Dedifferentiated amniotic fluid mesenchymal stem cell (primary cell): Measurements from ENCODE around the gene CPNE4.

Experiments used
- DNase-seq: peaks from one replicate; pipeline ENCODE4 v3.0.0-alpha.2; 2016; ENCODE audit errors: extremely low spot score

The CPNE4 gene

DNA sequence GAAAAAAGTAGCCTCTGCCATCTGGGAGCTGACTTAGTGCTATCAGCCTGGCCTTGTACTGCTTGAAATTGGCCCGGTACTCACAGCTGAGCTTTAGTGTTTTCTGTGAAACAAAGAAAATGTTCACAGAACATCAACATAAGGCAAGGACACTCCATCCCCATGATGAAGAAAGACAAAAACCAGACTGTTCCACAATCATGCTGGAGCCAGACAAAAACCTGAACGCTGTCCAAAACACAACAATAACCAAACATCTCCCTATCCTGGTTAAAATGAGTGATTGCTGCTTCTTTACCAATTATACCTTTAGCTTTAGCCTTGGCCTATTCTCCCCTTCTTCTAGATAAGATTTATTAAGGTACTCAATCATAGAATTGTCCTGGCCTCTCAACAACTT lies 153.9 kb downstream of the CPNE4 start:
- DNase-seq: no peak

DNA sequence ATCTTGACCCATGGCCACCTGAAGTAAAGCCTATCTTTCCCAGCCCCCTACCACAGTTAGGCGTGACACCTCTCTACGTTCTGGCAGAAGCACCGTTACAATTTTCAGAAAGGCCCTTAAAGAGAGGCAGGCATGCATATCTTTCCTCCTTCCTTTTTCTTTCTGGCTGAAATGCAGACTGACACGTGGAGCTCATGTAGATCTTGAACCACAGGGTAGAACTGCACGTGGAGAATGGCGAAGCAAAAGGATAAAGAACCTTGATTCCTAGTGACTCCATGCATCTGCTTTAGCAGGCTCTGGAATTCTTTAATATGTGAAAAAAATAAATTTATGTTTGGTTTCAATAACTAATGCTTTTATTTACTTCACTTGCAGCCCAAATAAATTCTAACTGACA lies 166.6 kb downstream of the CPNE4 start:
- no peak for DNase-seq

DNA sequence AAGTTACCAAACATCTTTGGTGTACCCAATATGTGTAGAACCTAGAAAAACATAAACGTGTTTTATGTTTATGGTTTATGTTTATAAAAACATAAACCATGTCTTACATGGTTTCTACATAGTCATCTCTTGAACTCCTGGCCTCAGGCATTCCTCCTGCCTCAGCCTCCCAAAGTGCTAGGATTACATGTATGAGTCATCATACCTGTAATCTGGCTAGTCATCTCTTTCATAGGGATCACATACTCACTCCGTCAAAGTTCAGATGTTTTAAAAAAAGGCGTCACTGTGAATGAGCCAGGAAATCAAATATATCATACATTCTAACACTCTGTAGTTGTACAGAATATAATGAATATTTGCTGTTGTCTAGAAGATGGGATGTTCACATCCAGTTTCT lies 178.6 kb downstream of the CPNE4 start:
- DNase-seq: no peak

DNA sequence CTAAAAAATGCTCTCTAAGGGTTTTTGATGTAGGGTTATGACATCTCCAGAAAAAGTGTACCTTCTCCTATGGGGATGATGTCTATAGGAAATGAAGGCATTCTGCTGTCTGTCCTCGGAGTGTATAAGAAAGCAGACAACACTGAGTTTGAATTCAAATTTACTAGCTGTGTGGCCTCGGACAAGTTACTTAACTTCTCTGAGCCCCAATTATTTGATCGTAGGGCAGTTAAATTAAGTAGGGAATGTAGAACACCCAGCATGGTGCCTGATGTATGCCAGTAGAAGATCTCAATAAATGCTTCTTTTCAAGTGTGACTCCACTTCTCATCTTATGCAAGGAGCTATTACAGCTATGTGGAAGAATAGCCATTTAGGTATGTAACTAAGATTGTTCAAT lies 184.6 kb downstream of the CPNE4 start:
- DNase-seq: no peak

DNA sequence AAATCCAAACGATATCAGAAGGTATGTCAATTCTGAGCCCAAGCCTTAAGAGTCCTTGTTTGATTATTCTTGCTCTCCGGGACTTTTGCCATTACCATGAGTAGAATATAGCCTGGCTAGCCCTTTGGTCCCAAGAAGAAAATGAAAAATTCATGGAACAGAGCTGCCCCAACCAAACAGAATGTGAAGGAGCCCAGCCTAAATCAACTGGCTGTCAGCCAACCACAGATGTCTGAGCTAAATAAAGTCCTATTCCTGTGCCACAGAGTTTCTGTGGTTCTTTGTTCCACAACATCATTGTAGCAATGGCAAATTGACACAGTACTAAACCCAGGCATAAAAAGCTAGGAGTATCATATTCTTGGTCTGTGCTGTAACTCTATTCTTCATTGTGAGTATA lies 185.2 kb downstream of the CPNE4 start:
- no peak for DNase-seq

DNA sequence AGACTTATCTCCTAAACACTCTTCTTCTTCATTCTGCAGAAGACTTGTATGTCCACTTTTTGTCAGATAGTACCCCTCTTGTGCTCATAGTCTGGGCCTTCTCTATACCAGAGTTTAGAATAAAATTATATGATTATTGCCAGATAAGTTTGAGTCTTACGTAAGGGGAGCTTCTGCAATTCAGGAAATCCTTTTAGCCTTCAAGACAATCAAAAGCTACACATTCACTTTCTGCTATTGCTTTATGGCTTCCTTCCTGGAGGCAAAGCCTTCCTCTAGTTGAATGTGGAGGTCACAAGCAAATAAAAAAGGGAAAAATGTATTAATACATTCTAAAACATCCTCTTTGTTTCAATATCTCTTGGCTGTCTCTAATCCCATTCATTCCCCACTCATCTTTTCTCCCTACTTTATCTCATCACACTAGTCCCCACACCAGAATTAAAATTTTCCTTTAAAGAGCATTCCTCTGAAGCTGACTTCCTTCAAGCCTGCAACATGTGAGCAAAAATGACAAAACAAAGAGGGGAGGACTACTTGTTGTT lies 186.8 kb downstream of the CPNE4 start:
- no peak for DNase-seq

DNA sequence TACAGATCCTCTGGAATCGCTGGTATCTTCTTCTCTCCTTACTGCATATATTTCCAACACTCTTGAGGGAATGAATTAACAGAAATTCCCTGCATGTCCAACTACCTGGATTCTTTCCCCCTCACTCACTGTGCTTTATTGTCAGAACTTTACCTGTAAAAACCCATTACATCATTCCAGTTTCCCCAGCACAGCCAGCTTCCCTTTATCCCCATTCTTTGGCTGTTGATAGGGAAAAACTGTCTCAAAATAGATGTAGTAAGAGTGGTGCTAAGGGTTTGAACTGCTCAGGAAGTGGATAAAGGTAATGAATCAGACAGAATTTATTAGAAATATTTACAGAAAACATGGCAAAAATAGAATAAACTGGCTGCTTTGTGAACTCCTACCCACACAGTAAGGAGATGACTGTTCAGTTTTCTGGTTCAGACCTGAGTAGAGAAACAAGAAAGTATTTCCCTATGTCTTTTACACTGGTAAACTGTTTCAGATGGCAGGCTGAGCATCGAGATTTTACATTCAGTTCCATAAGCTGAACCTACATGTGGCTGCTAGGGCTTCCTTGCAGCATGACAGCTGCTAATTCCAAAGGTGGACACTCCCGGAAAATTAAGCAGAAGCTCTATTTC lies 188.4 kb downstream of the CPNE4 start:
- no peak for DNase-seq

DNA sequence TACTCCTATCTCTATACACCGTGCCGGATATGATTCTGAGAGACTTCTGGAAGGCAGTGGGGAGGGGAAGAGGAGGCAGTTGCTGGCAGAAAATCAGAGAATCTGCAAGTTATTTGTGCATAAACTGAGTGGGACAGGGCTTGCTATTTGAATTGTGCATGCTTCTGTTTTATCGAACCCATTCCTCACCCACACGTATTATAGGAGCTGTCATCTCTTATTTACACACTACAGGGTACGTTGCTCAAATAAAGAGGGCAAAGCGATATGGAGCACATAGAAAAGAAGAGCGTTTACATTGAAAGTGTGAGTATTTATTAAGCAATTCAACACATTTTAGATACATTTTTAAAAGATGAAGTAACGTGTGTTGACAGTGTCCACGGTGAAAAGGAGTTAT lies 191.6 kb downstream of the CPNE4 start:
- no peak for DNase-seq

DNA sequence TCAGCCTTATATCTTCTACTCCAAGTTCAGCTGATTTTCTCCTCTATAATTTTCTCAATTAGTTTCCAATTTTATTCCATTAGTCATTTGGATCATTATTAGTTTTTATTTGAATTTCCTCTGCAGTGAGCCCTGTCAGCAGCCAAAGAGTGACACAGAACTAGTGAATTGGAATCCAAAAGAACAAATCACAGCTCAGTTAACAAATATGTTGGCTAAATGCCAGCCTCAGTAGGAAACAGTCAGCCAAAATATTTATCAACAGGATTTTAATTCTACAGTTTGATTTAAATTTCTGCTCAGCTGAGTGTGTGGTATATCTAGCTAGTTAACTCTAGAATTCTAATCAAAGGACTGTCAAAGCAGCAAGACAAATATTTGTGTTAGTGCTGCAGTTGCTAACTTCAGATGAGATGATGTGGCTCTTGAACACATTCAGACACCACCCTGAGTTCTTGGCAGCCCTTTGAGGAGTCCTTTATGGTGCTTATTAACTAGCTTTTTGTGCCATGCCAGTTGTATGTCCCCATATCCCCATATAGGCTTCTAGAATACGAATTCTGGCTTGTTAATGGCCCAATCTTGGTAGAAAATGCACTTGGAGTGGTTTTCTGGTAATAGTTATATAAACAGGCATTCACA lies 194.5 kb downstream of the CPNE4 start:
- no peak for DNase-seq

DNA sequence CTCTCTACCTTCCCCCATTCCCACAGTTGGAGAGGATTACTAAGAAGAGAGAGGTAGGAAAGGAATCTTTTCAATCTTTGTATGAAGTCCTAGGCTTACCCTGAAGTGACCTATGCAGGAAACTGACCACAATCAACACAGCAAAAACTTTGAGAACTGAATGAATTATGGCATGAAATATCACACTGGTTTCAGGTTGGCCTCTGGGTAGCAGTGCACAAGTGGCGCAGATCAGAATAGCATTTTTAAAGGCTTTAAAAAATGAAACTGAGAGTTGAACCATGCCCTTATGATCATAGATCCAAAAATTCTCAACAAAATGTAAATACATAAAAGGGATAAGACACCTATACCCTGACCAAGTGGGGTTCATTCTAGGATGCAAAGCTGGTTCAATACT lies 198.9 kb downstream of the CPNE4 start:
- no peak for DNase-seq

DNA sequence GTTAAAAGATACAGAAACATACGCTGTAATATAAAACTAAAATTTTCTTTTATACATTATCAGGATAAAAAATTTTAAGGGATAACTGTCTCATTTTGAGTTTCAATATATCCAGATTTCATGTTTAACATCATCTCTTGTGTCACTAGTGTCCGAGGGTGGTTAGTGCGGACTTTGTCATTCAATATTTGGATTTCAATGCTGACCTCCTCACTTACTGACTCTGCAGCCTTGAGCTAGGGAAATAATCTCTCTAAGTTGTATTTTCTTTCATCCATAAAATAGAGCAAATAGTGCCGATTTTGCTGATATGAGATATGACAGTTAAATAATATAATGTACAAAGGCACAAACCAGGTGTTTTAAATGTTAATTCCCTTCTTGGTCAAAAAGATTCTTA lies 203.2 kb downstream of the CPNE4 start:
- no peak for DNase-seq

DNA sequence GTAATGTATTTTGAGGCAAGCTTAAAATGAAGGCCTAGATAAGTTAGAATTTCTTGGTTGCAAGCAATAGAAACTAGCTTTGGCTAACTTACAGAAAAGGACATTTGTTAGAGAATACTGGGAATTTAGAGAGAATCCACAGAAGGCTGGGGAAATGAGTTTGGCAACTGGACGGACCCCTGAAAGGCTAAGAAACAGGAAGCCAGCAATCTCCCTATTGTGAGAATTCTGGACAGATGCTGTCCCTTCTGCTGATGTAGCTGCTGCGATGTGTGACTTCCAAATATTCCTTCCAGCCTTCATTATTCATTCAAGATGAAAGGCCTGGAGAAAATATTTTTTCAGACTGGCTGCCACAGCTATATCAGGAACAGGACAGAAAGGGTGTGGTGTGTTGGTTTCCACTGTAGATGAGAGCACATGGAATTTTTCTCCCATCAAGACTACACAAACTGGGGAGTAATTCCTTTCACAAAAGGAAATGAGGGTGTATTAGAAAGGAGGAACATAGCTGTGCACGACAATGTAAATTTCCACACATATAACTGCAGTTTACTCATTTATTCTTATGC lies 213.5 kb downstream of the CPNE4 start:
- DNase-seq: no peak

DNA sequence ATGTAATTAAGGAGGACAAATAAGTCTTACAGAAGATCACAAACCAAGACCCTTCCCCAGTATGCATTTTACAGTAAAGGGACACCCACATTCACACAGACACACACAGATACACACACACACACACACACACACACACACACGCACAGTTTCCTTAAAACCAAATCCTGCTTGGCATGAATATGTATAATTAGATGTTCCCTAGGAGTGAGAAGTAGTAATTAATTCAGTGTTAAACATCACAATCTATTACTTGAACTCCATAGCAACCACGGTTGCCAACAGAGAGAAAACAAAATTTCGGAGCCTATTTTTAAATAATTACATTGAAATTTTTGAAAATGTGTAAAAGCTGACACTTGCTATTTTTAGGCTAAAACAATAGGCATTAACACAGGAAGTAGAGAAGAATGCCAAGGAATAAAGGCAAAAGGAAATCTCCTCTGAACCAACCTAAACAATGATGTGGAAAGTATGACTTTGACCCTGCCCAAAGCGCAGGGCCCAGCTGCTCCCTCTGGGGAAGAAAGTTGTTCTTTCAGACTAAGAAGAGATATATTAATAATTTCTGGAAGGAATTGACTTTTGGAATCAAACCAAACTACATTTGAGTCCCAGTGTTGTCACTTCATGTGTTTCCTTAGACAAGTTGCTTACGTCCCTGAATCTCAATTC lies 215.3 kb downstream of the CPNE4 start:
- DNase-seq: no peak

DNA sequence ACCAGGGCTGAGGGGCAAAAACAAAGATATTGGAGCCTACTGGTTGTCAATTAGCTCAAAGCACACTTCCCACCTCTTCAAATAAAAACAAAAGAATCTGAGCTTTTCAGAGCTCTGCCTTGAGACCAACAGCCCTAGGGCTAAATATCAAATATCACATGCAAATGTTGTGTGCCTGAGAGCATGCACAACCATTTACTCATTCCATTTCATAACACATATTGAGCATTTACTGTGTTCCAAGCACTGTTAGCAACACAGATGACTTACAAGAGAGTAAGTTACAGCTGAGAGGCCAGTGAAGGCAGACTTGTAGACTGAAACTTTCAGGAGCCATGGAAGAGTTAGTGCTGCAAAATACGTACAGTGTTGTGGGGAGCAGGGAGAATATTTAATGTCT lies 222.4 kb downstream of the CPNE4 start:
- no peak for DNase-seq

DNA sequence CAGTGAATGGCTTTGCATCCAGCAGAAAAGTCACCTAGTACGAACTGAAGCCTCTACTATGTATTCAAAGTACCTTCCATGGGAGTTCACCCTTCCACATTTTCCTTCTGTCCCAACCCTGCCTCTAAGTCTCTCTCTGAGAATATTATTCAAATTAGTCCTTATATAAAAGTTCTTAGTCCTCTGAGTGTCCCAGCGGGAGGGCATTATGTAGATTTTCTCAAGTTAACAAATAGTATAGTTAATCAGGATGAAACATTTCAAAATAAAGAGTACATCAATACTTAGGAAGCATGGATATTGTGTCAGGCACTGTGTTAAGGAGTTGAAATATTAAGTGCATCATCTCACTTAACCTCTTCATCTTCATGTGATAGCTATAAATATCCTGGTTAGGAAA lies 223.3 kb downstream of the CPNE4 start:
- DNase-seq: no peak

DNA sequence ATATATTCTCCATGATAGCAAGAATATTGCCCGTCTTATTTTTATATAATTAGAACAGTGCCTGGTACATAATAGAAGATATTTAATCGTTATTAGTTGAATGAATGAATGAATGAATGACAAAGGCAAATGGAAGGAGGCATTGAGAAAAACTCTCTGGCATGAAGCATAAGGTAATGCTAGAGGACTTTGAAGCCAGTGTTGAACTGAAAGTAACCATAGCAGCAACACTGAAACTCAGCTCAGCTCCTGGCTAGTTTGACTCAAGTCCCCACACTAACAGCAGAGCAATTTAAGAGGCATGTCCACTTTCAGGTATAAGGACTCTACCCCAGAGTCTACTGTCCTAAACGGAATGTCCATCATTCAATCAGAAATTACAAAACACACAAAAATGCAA lies 227.0 kb downstream of the CPNE4 start:
- no peak for DNase-seq

DNA sequence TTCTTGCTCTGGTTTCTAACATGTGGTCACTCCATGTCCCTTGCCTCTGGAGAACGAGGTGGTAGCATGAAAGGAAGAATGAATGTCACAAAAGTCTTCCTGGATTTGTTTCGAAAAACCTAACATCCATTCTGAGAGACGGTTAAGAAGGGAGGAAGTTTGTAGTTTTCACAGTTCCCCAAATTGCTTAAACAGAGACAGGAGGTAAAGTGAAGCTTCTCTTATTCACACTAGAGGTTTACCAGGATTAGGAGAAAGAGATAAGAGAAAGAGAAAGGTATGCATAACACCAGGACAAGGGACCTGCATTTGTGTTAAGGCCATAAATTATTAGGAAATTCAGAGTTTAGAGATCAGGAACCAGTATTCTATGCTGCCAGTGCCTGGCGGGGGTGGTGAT lies 228.1 kb downstream of the CPNE4 start:
- DNase-seq: no peak

DNA sequence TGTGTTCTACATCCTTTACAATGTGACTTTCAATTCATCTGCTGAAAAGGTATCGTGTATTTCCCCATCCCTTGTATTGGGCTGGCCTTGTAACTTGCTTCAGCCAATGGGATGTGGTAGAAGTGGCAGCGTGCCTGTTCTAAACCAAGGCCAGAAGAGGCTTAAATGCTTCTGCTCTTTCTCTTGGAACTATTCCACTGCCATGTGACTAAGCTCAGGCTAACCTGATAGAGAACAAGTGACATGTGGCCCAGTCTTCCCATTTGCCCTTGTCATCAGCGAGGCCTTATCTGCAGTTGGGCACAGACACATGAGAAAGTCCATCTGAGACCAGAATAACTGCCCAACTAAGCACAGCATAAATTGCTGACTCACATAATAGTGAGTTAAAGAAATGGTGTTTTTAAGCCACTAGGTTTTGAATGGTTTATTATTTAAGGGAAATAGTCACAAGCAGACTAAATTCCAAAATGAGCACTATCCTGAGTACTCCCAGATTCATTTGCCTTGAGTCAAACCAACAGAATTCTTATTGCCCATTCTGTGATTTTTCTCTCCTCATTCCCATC lies 230.2 kb downstream of the CPNE4 start:
- no peak for DNase-seq

DNA sequence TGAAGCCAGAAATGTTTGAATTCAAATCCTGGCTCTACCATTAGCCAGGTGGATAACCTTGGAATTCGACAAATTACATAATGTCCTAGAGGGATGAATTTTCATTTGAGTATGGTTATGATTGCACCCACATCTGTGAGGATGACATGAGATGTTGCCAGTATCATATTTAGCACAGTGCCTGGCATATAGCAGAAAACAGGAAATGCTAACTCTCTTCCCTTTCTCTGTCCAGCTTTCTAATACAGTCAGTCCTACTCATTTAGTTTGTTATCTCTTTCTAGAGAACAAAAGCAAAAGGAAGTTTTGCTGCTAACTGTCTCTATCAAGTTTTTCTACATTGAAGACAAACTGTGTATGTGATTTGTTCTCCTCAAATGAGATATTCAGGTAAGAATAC lies 231.7 kb downstream of the CPNE4 start:
- no peak for DNase-seq

DNA sequence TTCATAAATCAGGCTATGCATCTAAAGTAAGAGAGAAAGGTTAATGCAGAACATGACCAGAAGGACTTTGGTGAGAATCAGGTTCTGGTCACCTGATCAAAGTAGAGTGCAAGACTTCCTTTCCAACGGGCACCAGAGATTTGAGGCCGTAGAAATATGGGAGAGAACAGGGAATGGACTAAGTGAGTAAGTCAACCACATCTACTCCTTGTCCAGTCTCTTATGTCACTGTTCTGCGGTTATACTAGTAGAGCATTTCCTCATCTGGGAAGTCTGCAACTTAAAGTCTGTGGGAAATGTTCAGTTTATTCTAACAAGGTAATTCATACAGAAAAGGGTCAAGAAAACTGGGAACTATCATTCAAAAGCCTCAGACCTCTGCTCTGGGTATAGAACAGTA lies 232.8 kb downstream of the CPNE4 start:
- DNase-seq: no peak

DNA sequence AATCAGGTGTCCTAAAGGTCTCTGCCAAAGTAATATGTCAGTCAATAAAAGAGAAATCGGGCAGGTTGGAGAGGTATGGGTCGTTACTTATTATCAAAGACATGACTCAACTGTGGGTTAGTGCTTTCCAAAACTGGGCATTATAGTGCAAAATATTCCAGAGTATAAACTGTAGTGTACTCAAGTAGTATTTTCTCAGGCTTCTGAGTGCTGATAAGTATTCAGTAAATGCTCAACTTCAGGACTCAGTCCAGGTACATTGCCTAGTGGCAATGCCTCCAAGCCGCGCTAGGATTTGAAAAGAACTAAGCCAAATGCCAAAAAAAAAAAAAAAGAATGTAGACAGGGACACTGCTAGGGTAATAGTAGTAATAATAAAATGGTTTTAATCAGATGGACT lies 233.2 kb downstream of the CPNE4 start:
- DNase-seq: no peak

DNA sequence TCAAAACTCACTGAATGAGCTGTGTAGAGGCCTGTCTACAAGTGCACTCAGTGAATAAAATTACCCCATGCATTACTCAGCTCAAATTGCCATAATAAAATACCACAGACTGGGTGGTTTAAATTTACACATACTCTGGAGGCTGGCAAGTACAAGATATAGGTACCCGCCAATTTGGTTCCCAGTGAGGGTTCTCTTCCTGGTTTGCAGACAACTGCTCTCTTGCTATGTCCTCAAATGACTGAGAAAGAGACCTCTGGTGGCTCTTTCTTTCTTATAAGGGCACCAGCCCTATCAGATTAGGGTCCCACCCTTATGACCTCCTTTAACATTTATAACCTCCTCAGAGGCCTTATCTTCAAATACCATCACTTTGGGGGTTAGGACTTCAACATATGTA lies 237.0 kb downstream of the CPNE4 start:
- no peak for DNase-seq
